Aorta (tissue), 5 donors: ENCODE measurements around the gene PLK4. TPM values are rescaled to one million over a fixed set of nuclear protein-coding genes. Genes with fewer than 3 reads are reported as not detected.

Experiments used
- ATAC-seq: fragments of 200-7000 bp; cut with Tn5 transposase; one replicate; pipeline ENCODE4 v1.9.1; 2022; ENCODE audit warnings: moderate library complexity; ENCODE audit not compliant: low FRiP score
- DNase-seq, 2 donors: peaks; one replicate each; pipeline ENCODE4 v3.0.0-alpha.2; 2020
- H3K27ac ChIP-seq, 2 donors: one replicate each; pipeline ENCODE4 v1.5.1; 2013; ENCODE audit warnings: low read length in 2 of 2, mild to moderate bottlenecking in 2 of 2, moderate library complexity in 2 of 2, control low read depth in 1 of 2, inconsistent platforms in 1 of 2, low read depth in 1 of 2
- H3K27me3 ChIP-seq, 2 donors: one replicate each; pipeline ENCODE4 v1.6.1; 2013; ENCODE audit warnings: control low read depth in 1 of 2, low read length in 1 of 2, mild to moderate bottlenecking in 1 of 2, moderate library complexity in 1 of 2; ENCODE audit not compliant: insufficient read depth in 2 of 2, control insufficient read depth in 1 of 2
- H3K36me3 ChIP-seq, 2 donors: one replicate each; pipeline ENCODE4 v1.6.1; 2013; ENCODE audit warnings: control low read depth in 1 of 2, low read length in 1 of 2, mild to moderate bottlenecking in 1 of 2; ENCODE audit not compliant: insufficient read depth in 2 of 2, control insufficient read depth in 1 of 2
- H3K4me1 ChIP-seq, 2 donors: one replicate each; pipeline ENCODE4 v1.6.1; 2013; ENCODE audit warnings: low read length in 2 of 2, control low read depth in 1 of 2, mild to moderate bottlenecking in 1 of 2, moderate library complexity in 1 of 2; ENCODE audit not compliant: insufficient read depth in 2 of 2, control insufficient read depth in 1 of 2
- H3K4me3 ChIP-seq, 2 donors: one replicate each; pipeline ENCODE4 v1.5.1; 2013; ENCODE audit warnings: low read length in 2 of 2, control low read depth in 1 of 2, mild to moderate bottlenecking in 1 of 2
- H3K9me3 ChIP-seq: one replicate; pipeline ENCODE4 v1.6.1; 2013; ENCODE audit warnings: mild to moderate bottlenecking, low read length; ENCODE audit not compliant: control insufficient read depth
- WGBS, 2 donors: extraction: QIAGEN DNeasy Blood & Tissue Kit; methylation state at CpG; one replicate each; pipeline ENCODE4 v1.1.7; 2013; 5-methylcytosine and 5-hydroxymethylcytosine counted together
- intact Hi-C, 2 donors: fragments of 100-400 bp; cut with DNase I; formaldehyde crosslinking; loops; one replicate each; pipeline versions ENCODE4 v1.14.2 to v1.15.0; 2022
- long read RNA-seq, 2 donors: library from polyadenylated mRNA; unstranded; transcript quantifications; one replicate each; pipeline ENCODE4 v2.0.0, GENCODE V29; 2020 to 2021
- polyA plus RNA-seq, 2 donors: library from polyadenylated mRNA; stranded (reverse); fragments of 200-250 nt; gene quantifications; one replicate each; pipeline ENCODE4 v1.2.3, GENCODE V29; 2013
- total RNA-seq, 2 donors: library from RNA; stranded (reverse); fragmentation: NEBNext Ultra II Directional; extraction: Animal tissue kit (Norgen Biotek cat#: 25700); gene quantifications; one replicate each; pipeline ENCODE4 v1.2.1, GENCODE V29; 2021
- donor health status: healthy with polysubstance abuse.
- donor health status: Bipolar disorder and iron deficiency.
- donor health status: DM: no; HTN: no; CAD: no.
- donor health status: DM: no; HTN: no; CAD: no.
- donor health status: DM: yes; HTN: yes; CAD: no.

PLK4 gene
- 1 to 10 TPM in 1 of 2 donors, under 1 TPM in 1; 0.96 to 1.3 TPM for total RNA-seq
- 1 to 10 TPM in 1 of 2 donors, under 1 TPM in 1; 0.72 to 4.9 TPM for polyA plus RNA-seq
- long read RNA-seq, donor 1, result 0 reads
- long read RNA-seq, donor 2, partial matches to known transcripts, result 0 of 1 reads
- long read RNA-seq, donor 2, other reads (novel, unspliced or antisense), result 1 of 1 reads

DNA sequence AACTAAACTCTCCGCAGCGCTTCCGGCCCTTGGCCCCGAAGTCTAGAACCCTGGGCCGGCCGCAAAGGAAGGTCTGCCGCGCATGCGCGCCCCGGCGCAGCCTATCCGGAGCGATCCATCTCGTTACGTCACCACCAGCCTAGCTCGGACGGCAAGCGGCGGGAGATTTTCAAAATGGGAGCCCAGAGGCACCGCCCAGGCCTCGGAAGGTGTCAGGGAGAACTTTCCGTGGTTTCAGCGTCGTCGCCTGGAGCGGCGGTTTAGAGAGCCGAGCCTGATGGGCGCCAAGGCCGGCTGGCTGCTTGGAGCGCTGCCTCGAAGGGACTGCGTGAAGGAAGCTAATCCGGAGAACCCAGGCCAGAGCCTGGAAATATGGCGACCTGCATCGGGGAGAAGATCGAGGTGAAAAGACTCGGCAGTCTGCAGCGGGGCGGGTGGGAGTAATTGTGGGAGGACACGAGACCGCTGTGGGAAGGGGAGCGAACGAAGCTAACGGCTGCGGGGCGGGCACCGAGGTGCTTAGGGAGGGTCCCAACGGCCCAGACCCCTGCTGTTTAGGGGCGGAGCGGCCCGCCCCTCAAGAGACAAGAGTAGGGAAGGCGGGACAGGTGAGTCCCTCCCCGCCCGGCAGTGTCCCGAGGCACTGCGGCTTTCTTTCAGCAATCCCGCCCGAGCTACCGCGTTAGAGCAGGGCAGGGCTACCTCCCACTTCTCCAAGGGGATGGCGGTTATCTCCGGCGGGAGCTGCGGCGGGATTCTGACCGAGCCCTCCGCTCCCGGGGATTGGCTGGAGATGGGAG lies at the start of gene PLK4:
PLK4 (plus strand) TSS at position 131 of the 800 bp plus-strand sequence; CDS start at position 373, 242 bp downstream.
- DNase-seq, result peak; percentile 98
- peak; percentile 98 for ATAC-seq
- 0 to 1% methylated on average over 65 to 70 of the region's 70 CpGs for WGBS, 2 donors
- Histone ChIP-seq H3K36me3 (no peaks in the 10 kb centered on the region), H3K4me1 (no peaks in the 10 kb centered on the region), H3K27ac (no peak within 1 kb of the TSS), H3K27me3 (no peaks in the 10 kb centered on the region), H3K9me3 (no peaks in the 10 kb centered on the region), H3K4me3 (peak within 1 kb of the TSS; percentile 50 to 52)
- intact Hi-C loops, result loop anchor here in 1 of 2 donors (2.0 to 10.0 kb wide), 2 partner anchors 84 to 98 kb away; partner anchors contain the start of genes ABHD18, HSPA4L and MFSD8

DNA sequence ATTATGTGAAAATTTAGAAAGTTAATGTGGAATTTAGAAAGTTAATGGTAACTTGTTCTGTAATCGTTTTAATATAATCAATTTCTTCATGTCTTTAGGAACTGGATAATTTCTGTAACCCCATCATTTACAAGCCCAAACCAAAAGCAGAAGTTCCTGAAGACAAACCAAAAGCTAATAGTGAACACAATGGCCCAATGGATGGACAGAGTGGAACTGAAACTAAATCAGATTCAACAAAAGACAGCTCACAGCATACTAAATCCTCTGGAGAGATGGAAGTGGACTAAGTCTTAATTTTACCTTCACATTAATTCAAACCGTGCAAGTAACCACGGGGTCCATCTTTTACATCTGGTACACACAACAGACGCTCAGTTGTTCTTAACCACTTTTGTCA lies 48.1 kb upstream of the PLK4 start:
- Histone ChIP-seq H3K27me3 (no peaks in the 10 kb centered on the region), H3K27ac (no peak overlapping the region), H3K36me3 (peaks cover 0 to 3% of the 10 kb centered on the region in 2 donors), H3K4me3 (no peak overlapping the region), H3K4me1 (no peaks in the 10 kb centered on the region), H3K9me3 (no peaks in the 10 kb centered on the region)
- intact Hi-C loops, result no loop called here
- DNase-seq, result no peak
- WGBS, 2 donors, result 87 to 92% methylated on average over 4 of the region's 4 CpGs
- ATAC-seq, result no peak

DNA sequence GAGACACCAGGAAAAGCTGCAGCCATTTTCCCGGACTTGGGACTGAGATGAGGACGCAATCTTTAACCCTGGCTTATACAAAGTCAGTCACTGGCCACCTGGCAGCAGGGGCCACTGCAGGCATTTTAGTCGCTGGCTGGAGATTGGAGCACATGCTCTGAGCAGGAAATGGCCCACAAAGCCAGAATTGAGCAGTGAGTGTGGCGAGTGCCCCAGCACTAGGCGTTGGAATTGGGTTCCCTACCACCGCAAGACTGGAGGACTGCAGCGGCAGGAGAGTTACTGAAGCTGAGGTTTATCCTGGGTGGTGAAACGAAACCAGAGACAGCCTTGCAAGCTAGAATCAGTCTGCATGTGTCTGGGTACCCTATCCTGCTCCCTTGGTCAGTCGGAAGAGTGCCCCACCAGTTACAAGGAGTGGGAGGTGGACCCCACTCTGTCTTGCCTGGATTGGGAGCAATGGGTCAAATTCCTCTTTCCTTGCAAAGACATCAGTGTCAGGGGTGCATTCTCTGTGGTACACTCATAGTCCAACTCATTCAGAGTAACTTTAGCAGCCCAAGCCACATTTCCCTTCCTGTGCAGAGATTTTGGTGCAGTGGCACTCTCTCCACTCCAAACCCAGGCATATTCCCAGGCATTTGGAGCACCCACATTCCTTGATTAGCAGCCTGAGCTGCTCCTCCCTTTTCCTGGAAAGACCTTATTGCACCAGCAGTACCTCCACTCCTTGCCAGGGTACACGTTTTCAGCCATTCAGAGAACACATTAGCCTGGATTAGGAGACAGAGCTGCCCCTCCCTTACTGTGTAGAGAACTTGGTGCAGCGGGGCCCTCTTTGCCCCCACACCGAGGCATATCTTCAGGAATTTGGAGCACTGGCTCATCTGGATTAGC lies 36.7 kb upstream of the PLK4 start:
- Histone ChIP-seq H3K4me3 (no peak overlapping the region), H3K27ac (no peak overlapping the region), H3K9me3 (no peaks in the 10 kb centered on the region), H3K4me1 (no peaks in the 10 kb centered on the region), H3K36me3 (no peaks in the 10 kb centered on the region), H3K27me3 (no peaks in the 10 kb centered on the region)
- WGBS, 2 donors, result 93% methylated on average over 12 of the region's 12 CpGs
- ATAC-seq (no peak), DNase-seq (no peak)
- intact Hi-C loops, result no loop called here

DNA sequence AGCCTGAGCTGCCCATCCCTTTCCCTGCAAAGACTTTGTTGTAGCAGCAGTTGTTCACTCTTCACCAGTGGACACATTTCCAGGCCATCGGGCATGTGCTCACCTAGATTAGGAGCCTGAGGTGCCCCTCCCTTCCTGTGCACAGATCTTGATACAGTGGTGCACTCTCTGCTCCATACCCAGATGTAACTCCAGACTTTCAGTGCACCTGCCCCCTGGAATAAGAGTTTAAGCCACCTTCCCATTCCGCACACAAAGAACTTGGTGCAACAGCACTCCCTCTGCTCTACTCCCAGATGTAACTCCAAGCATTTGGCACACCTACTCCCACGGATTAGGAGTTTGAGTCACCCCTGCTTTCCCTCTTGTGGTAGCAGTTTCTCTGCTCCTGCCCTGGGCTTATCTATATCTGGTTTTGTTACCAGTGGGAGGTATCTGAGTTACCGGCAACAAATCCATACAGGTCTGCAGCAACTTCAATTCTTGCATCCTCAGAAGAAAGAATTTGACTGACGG lies 36.0 kb upstream of the PLK4 start:
- 84 to 94% methylated on average over 5 of the region's 5 CpGs for WGBS, 2 donors
- intact Hi-C loops, result no loop called here
- no peak overlapping the region for H3K4me3 ChIP-seq
- no peaks in the 10 kb centered on the region for H3K27me3 ChIP-seq
- ATAC-seq (no peak), DNase-seq (no peak)
- no peaks in the 10 kb centered on the region for H3K36me3 ChIP-seq
- no peak overlapping the region for H3K27ac ChIP-seq
- H3K9me3 ChIP-seq, result no peaks in the 10 kb centered on the region
- no peaks in the 10 kb centered on the region for H3K4me1 ChIP-seq

DNA sequence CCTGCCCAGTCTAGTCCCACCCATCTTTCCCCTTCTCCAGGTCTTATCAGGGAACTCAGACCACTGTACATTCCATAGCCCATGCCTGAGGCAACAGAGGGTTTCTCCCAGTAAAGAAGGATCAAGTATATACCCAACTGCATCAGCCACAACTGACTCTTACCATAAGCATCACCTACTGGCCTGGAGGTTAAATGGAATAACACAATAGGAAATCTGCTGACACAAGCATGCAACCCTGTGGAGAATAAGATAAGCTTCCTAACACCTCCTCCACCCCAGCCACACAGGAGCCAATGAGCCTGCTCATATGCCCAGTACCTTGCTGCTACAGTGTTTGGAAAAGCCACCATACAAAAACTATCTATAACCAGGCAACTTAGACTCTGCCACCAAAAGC lies 34.6 kb upstream of the PLK4 start:
- Histone ChIP-seq H3K4me3 (no peak overlapping the region), H3K4me1 (no peaks in the 10 kb centered on the region), H3K9me3 (no peaks in the 10 kb centered on the region), H3K27me3 (no peaks in the 10 kb centered on the region), H3K27ac (no peak overlapping the region), H3K36me3 (no peaks in the 10 kb centered on the region)
- DNase-seq (no peak), ATAC-seq (no peak)
- intact Hi-C loops, result no loop called here

DNA sequence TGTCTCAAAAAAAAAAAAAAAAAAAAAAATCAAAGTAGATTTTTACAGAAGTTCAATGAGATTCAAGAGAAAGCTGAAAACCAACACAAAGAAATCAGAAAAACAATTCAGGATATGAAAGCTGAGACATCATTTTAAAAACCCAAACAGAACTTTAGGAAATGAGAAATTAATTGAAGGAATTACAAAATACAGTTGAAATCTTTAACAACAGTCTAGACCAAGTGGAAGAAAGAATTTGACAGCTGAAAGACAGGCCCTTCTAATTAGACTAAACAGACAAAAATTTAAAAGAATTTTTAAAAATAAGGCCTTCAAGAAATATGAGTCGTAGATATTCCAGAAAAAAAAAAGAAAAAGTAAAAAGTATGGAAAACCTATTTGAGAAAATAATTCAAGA lies 33.9 kb upstream of the PLK4 start:
- ATAC-seq (no peak), DNase-seq (no peak)
- H3K36me3 ChIP-seq, result no peaks in the 10 kb centered on the region
- no peaks in the 10 kb centered on the region for H3K4me1 ChIP-seq
- intact Hi-C loops, result no loop called here
- H3K9me3 ChIP-seq, result no peaks in the 10 kb centered on the region
- 91 to 93% methylated on average over 1 of the region's 1 CpG for WGBS, 2 donors
- no peak overlapping the region for H3K4me3 ChIP-seq
- H3K27ac ChIP-seq, result no peak overlapping the region
- H3K27me3 ChIP-seq, result no peaks in the 10 kb centered on the region

DNA sequence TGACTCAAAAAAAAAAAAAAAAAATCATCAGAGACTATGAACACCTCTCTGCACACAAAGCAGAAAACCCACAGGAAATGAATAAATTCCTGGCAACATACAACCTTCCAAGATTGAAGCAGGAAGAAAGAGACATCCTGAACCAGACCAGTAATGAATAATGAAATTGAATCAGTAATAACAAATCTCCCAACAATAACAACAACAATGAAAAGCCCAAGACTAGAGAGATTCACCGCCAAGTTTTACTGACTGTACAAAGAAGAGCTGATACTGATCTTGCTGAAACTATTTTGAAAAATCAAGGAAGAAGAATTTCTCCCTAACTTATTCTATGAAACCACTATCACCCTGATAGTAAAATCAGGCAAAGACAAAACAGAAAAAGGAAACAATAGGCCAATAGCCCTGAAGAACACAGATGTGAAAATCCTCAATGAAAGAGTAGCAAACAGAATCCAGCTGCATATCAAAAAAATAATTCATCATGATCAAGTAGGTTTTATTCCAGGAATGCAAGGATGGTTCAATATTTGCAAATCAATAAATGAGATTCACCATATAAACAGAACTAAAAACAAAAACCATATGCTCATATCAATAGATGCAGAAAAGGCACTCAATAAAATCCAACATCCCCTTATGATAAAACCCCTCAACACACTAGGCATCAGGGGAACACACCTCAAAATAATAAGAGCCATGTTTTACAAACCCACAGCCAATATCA lies 31.0 kb upstream of the PLK4 start:
- intact Hi-C loops, result no loop called here
- no peak for ATAC-seq
- Histone ChIP-seq H3K9me3 (no peaks in the 10 kb centered on the region), H3K27ac (no peak overlapping the region), H3K27me3 (no peaks in the 10 kb centered on the region), H3K36me3 (no peaks in the 10 kb centered on the region), H3K4me3 (no peak overlapping the region), H3K4me1 (no peaks in the 10 kb centered on the region)
- WGBS, 2 donors, result 97% methylated on average over 1 of the region's 1 CpG
- DNase-seq, result no peak

DNA sequence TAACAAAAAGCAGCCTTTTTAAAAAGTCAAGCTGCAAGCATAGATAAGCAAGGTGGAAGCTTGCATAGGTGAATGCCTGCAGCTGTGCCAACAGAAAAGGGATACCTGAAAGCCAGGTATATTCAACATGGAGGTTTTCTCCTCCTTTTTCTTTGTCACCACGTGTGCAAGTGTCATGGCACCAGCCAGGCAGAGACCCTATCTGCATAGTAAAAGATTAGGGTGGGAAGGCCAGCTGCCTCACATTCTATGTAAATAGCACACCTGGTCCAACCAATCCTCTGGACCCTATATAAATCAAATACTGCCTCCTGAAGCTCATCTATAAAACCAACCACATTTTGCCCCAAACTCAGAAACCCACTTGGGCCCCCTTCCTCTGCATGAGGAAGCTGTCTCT lies 28.0 kb upstream of the PLK4 start:
- 17 to 25% methylated on average over 1 of the region's 1 CpG for WGBS, 2 donors
- H3K27ac ChIP-seq, result no peak overlapping the region
- H3K36me3 ChIP-seq, result no peaks in the 10 kb centered on the region
- no peaks in the 10 kb centered on the region for H3K4me1 ChIP-seq
- no peak overlapping the region for H3K4me3 ChIP-seq
- intact Hi-C loops, result no loop called here
- no peaks in the 10 kb centered on the region for H3K27me3 ChIP-seq
- no peak for ATAC-seq
- H3K9me3 ChIP-seq, result peaks cover 3% of the 10 kb centered on the region
- DNase-seq, result no peak
